ENCODE data around the gene B3GAT3.

GRCh38 chr11:62608776-62609175, 13.0 kb downstream of the B3GAT3 start:
- TF ChIP-seq CTCF (IDR thresholded peaks at IDR 0.05) (no peak), POLR2AphosphoS5 (IDR thresholded peaks at IDR 0.05) (no peak)

Measured in suprapubic skin (tissue), 3 donors.